A549 treated with AZD9567 at 1 μM for 4 hours (cell line): ENCODE data around the gene TBL2. TPM values are rescaled to one million over a fixed set of nuclear protein-coding genes. Genes with fewer than 3 reads are reported as not detected.

Source experiments
- total RNA-seq: library from RNA; stranded (reverse); fragments of 200-300 nt; extraction: Qiagen RNA extraction; gene quantifications from 5 replicates; pipeline ENCODE4 v1.2.3, GENCODE V29; 2022; ENCODE audit not compliant: insufficient read depth

The TBL2 gene, protein sequence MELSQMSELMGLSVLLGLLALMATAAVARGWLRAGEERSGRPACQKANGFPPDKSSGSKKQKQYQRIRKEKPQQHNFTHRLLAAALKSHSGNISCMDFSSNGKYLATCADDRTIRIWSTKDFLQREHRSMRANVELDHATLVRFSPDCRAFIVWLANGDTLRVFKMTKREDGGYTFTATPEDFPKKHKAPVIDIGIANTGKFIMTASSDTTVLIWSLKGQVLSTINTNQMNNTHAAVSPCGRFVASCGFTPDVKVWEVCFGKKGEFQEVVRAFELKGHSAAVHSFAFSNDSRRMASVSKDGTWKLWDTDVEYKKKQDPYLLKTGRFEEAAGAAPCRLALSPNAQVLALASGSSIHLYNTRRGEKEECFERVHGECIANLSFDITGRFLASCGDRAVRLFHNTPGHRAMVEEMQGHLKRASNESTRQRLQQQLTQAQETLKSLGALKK
- total RNA-seq: 49.1 to 56.0 TPM (median 50.6 TPM) in 5 replicates

DNA sequence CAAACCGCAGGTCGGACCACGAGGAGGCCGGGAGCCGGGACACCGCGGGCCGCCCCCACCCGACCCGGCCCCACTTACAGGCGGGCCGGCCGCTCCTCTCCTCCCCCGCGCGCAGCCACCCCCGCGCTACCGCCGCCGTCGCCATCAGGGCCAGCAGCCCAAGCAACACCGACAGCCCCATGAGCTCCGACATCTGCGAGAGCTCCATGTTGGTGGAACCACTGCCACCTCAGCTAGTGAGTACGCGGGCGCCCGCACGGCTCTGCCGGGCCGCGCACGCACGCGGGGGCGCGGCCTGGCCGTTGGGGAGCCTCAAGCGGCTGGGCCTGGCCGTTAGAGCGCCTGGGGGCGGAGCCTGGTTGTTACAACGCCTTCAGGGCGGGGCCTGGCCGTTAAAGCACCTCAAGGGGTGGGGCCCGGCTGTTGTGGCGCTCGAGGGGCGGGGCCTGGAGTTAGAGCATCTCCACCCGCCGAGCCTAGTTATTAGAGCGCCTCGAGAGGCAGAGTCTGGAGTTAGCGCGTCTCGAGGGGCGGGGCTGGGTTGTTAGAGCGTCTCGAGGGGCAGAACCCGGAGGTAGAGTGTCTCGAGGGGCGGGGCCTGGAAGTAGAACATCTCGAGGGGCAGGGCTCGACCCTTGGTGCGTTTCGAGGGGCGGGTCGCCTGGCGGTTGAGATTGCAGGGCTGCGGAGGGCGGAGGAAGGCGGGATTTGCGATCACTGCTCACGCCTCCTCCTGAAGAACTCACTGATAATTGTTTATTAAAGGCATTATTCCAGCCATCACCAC, at the start of gene TBL2:
TSS of gene TBL2 (minus strand) at position 238 of the 787 bp plus-strand sequence. CDS start at position 208, 30 bp downstream.

DNA sequence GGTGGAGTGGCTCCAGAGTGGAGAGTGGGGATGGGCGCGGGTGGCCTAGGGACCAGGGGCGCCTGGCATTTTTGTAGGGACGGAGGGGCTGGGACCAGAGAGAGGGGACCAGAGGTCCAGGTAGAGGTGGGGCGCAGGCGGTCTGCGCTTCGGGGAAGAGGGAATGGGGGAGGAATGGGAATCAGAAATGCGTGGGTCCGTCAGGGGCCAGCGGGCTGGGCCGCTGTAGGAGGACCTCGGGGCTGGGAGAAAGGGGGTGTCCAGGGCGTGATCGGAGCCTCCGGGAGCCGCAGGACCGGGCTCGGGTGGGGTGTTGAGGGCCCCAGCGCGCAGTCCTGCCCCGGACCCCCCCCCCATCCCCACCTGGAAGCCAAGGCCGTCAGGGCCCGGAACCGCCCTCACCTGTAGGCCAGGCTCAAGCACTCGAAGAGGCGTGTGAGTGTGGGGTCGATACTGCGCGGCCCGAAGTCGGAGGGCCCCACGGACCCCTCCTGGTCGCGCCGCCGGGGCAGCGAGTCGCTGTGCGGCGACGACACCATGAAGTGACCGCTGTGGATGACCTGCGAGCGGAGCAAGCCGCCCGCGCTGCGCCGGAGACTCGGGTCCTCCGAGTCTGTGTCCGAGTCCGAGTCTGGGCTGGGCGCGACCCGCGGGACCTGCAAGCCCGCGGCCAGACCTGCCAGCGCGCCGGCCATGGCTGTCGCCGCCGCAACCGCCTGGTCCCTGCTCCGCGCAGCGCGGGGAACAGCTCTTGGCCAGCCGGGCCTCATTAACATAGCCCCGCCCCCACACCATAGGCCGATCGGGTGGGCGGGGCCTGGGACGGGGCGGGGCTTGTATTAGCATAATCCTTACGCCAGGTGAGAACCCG, 45.7 kb upstream of the TBL2 start, which contains the start of gene MLXIPL:
TSS of gene MLXIPL (minus strand) at position 725 of the 871 bp plus-strand sequence. CDS start at position 695, 30 bp downstream.

DNA sequence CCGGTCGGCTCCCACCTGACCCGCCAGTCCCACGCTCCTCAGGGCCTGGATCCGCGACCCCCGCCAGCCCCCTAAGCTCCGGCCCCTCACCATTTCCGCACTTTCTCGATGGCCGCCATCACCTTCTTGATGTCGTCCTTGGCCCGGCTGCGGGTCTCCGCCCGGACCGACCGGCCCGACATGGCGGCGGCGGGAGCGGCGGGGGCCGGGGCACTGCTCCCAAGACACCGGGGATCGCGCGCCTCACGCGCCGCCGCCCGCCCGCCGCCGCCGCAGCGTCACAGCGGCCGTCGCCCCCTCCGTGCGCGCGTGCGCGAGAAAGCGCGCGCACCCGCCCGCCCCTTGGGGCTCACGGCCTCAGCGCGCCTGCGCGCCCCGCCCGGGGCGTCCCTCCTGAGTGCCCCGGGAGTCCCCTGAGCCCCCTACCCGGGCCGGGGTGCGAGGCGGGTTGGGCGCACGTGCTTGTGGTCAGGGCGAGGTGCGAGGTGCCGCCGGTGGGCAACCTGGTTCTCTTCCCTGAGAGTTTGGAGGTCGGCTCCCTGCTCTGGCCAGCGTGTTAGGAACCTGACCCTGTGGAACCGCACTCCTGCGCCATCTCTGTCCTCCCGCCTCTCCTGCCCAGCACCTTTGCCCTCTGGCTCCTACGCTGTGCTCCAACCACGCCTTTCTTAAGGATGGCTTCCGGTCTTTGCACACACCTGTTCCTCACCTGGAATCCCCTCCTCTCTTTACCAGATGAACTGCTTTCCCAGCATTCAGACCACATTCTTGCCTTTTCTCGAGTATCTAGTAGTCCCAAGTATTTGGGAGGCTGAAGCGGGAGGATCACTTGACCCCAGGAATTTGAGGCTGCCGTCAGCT, 20.8 kb downstream of the TBL2 start, which contains the start of gene BCL7B:
TSS of gene BCL7B (minus strand) at position 294 of the 861 bp plus-strand sequence. CDS start at position 182, 112 bp downstream.

DNA sequence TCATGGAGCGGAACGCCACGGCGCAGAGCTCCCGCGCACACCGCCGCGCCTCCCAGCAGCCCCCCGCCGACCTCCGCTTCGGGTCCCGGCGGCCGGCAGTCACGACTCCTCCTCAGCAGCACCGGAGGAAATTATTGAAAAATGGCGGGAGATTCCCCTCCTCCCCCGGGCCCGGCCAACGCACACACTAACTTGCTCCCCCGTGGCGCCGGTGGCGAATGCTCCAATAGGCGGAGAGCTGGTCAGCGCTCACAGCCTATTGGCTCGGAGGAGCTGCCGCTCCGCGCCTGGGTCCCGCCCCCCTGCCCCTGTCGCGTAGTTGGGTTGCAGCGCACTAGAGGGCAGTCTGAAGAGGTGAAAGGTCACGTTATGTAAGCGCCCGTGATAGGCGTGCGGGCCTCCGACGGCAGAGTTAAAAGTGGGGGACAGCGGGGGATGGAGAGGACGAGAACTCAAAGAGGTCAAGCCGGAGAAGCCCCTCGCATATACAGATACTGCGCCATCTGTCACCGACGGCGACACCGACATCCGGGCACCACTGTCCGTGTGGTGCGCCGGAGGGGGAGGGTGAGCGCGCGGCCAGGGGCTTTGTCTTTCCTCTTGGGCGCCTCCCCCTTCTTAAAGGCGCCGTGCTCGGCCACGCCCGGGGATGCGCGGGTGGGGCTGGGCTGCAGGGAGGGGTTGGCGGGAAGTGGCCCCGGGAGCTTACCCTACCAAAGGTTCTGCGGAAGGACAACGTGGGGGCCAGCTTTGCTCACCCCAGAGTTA, 56.1 kb downstream of the TBL2 start, which contains the start of gene BAZ1B:
TSS of gene BAZ1B (minus strand) at position 189 of the 768 bp plus-strand sequence. CDS start 360 bp downstream, outside the sequence.

Other genes with a start within 250 kb of the TBL2 start
- gene FZD9, start 144.8 kb downstream of the TBL2 start, total RNA-seq: 2.1 to 3.0 TPM (median 2.7 TPM) in 4 of 5 replicates, not detected in the other
- 50.1 to 62.0 TPM (median 56.3 TPM) in 5 replicates for gene BAZ1B, start 56.3 kb downstream of the TBL2 start, total RNA-seq
- 62.5 to 75.3 TPM (median 70.1 TPM) in 5 replicates for gene BCL7B, start 20.9 kb downstream of the TBL2 start, total RNA-seq
- gene MLXIPL, start 45.9 kb upstream of the TBL2 start, total RNA-seq: 0.59 to 1.3 TPM (median 1.2 TPM) in 5 replicates
- 3.4 to 4.7 TPM (median 4.3 TPM) in 5 replicates for gene VPS37D, start 89.3 kb upstream of the TBL2 start, total RNA-seq
- 6.9 to 10.6 TPM (median 9.7 TPM) in 5 replicates for gene DNAJC30, start 104.9 kb upstream of the TBL2 start, total RNA-seq
- gene BUD23, start 105.0 kb upstream of the TBL2 start, total RNA-seq: 121 to 158 TPM (median 128 TPM) in 5 replicates
- gene STX1A, start 141.1 kb upstream of the TBL2 start, total RNA-seq: 43.1 to 71.4 TPM (median 70.4 TPM) in 5 replicates
- gene ABHD11, start 160.2 kb upstream of the TBL2 start, total RNA-seq: 25.8 to 38.2 TPM (median 26.9 TPM) in 5 replicates
- 2.9 to 3.4 TPM (median 3.1 TPM) in 4 of 5 replicates, not detected in the other for gene CLDN3, start 191.7 kb upstream of the TBL2 start, total RNA-seq